Tongue (tissue), 2 donors: ENCODE measurements around the gene AMIGO3. TPM values are rescaled to one million over a fixed set of nuclear protein-coding genes. Genes with fewer than 3 reads are reported as not detected.

Source experiments
- DNase-seq: peaks from one replicate; pipeline ENCODE4 v3.0.0-alpha.2; 2015
- total RNA-seq: library from RNA; depleted of rRNA; stranded (reverse); fragments of >200 nt; gene quantifications from one replicate; pipeline ENCODE4 v1.2.3, GENCODE V29; 2014

The AMIGO3 gene
- total RNA-seq, 1 donor from 2014 or later = 2.8 TPM

DNA sequence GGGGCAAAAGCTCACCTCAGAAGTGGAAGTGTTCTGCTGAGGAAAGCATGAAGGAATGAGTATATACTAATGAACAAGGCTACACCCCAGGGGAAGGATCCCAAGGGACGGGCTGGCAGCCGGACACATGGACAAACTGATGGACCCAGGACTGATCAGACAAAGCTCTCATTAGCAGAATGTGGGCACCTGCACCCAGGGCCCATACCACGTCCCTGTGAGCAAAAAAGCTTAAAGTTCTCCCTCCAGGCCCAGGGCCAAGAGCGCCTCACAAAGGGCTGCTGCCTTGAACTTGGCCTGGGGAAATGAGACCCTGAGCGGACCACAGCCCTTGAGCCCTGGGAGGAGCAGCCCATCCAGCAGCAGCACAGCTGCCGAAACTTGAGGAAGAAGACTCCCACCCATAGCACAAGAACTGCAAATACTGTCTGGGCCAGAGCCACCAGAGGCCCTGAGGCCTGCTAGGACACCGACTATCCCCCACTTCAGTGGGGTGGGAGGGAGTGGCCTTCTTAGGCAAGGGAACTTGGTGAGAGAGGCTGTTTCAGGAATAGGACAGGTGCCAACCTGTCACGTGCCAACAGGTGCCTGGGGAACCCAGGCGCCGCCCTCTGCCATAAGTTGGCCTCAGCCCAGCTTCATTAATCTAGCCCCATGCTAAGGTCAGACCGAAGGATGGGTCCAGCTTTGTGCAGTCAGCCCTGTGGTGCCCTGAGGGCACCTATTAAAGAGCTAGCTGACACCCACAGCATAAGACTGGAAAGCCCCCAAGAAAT, 6.6 kb upstream of the AMIGO3 start:
- no peak for DNase-seq

DNA sequence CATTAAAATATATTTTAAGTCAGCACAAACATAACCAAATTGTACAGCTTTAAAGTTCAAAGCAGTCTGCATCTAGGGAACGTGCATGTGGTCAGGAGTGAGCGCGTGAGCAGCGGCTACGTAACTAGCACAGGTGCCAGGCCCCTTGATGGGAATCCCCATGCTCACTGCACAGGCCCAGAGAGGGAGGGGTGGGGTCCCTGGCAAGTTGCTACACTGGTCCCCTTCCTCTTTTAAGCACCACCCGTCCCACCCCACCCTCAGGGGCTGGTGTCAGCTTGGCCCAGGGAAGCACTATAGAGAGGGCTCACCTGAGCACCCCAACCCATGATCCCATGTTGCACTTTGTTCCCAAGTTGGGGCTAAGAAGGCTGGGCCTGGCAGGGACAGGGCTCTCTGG, 5.1 kb upstream of the AMIGO3 start:
- no peak for DNase-seq

DNA sequence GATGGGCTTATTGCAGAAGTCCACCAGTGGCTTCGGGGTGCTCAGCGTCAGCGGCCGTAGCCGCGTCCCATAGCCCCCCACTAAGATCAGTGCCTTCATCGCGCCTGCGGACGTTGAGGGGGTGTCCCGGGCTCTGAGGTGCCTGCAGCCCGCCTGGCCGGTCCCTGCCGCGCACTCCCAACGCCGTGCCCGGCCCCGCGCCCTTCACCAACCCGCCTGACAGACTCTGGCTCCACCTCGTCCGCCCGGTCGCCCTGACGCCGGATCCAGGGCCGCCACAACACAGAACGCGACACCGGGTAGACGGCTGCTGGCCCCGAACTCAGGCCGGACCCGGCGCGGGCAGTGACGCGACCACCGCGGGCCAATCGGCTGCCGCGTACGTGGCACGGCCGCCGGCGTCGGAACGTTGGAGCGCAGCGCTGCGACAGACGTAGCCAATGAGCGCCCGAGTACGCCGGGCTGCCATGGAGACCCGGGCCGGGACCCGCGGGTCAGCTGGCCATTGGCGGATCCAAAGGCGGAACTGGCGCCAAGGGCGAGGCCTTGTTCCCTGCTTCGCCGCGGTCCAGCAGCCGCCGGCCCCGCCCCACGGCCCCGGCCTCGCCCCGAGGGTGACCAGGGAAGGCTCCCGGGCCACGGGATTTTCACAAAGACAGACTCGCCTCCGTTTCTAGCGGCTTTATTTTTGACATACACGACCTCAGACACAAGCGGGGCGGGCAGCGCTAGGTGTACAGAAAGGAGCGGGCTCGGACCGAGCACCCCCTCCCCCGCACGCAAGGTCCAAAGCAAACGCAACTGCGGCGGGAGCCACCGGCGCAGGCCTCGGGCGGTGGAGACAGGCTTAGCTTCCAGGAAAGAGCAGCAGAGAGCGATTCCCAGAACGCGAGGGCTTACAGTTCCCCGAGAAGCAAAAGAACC, 4.4 kb upstream of the AMIGO3 start, which contains the start of gene GMPPB:
Gene GMPPB (minus strand): TSS at position 324 of the 924 bp plus-strand sequence. CDS start 225 bp downstream, at position 99.
- peak; percentile 98 for DNase-seq

DNA sequence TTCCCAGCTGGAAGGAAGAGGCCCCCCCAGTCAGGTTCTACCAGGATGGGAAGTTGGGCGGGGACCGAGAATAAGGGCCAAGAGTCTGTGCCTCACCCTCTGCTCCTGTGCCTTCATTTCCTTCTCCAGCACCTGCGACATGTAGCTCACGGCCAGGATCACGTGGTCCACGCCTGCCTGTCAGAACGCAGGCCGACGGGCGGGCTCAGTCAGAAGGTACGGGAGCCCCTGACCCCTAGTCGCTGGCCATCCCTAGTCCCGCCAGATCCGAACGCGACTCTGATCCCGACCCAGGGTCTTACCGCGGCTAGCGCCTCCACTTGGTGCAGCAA, 3.8 kb upstream of the AMIGO3 start:
- peak; percentile 50 for DNase-seq

DNA sequence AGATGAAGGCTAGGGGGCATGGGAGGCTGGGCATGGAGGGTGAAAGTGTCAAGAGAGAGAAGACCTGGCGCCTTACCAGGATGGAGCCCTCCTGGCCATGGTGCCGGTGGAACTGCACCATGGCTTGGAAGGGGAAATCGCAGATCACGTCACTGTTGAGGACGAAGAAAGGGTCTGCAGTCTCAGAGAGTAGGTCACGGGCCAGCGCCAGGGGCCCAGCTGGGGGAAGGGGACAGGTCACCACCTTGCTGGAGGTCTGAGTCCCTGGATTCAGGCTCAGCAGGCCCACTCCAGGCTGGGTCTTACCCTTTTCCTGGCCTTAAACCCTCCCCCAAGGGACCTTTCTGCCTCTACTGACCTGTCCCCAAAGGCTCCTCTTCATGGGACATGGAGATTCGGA, 3.4 kb upstream of the AMIGO3 start:
- no peak for DNase-seq

DNA sequence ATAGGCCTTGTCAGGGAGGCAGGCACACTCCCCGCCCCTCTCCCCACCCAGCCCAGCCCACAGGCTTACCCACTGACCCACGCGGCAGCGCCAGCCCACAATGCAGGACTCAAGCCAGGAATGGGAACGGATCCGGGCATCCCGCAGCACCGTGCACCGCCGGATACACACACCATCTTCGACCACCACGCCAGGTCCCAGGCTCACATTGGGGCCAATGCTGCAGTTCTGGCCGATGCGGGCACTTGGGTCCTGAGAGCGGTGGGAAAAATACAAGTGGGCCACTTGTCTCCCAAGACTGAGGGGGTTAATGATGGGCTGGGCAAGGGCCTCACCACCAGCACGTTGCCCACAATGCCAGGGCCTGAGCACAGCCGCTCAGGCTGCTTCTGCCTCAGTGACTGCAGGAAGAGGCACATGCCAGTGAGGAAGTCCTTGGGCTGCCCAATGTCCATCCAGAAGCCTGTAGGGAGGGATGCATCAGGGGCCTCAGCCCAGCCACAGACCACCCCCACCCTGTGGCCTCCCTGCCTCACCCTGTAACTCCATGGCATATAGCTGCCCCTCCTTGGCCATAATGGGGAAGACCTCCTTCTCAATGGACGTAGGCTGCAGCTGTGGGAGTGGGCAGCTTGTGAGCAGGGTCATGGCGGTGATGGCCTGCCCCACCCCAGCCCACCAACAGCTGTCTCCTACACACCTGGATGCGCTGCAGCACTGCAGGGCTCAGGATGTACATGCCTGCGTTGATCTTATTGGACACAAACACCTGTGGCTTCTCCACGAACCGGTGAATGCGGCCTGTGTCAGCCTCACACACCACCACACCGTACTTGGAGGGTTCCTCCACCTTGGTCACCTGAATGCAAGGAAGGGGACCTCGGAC, 2.7 kb upstream of the AMIGO3 start:
- no peak for DNase-seq

DNA sequence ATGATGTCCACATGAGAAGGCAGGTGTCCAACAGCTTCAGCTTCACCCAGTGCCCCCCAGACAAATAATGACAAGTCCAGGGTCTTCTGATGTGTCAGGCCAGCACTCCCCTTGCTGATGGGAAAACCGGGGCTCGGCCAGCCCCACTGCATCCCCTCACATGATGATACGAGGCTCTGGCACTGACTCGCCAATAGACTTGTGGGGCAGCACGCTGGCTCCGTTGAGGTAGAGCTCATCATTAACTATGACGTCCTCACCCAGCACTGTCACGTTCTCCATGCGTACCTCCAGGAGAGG, 2.1 kb upstream of the AMIGO3 start:
- DNase-seq = no peak

DNA sequence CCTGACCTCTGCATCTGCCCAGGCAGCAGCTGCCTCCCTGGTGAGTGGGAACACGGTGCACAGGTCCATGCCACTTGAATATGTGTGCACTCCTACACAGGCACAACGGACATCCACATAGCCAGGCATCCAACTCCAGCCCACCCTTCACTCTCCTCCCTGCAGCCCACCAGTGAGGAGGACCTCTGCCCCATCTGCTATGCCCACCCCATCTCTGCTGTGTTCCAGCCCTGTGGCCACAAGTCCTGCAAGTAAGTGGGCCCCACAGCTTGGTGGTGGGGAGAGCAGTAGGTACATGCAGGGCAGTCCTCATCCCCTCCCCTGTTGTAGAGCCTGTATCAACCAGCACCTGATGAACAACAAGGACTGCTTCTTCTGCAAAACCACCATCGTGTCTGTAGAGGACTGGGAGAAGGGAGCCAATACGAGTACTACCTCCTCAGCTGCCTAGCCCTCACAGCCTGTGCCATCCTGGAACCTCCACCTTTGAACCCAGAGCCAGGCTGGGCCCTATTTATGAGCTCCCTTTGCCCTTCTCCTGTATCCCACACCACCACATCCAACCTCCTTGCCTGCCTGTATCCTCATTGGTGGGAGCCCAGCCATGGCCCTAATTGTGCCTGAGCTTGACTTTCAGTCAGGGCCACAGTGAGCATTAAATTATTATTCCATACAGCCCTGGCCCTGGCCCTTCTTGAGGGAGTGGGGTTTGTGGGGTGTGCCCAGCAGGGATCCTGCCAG, 1.5 kb upstream of the AMIGO3 start:
- no peak for DNase-seq

DNA sequence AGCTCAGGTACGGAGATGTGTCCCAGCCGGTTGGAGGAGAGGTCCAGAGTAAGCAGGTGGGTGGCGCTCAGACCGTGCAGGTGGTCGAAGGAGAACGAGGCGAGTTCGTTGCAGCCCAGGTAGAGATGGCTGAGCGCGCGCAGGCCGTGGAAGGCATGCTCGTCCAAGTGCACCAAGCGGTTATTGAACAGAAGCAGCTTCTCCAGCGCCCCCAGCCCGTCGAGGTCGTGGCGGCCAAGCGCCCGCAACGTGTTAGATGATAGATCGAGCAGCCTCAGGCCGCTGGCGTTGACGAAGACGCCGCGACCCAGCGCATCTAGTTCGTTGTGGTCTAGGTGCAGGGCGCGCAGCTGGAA, 648 bp downstream of the AMIGO3 start:
- DNase-seq = peak; percentile 23

DNA sequence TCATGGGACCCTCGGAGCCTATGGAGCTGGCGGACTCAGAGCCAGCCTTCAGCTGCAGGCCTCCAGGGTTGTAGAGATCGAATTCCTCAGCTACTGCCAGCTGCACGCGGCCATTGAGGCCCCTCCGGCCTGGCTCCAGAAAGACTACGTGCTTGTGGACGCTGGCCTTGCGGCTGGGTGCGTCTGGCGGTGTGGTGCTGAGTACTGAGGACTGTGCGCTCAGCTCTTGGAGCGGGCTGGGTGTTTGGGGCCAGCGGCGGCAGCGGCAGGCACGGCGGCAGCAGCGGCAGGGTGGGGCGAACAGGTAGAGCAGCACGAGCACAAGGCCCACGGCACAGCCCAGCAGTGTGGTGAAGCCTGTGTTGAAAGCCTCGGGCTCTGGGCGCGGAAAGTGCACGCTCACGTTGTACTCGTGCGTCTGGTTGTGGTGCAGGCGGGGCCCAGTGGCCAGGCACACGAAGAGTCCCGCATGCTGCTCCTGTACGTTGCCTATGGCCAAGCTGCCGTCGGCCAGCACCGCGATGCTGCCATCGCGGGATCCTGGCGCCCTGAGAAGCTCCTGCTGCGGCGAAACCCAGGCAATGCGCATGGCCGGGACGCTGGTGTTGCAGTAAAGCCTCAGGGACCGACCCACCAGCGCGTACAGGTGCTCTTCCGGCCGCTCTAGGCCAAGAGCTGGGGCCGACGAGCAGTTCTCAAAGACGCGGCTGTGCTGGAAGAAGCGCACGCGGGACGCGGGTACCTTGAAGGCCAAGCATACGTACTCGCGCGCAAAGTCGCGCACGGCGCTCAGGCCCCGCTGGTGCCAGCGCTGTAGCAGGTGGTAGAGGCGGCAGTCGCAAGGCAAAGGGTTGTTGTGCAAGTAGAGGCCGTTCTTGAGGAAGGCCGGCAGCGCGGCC, 1.3 kb downstream of the AMIGO3 start:
- DNase-seq = peak; percentile 63

DNA sequence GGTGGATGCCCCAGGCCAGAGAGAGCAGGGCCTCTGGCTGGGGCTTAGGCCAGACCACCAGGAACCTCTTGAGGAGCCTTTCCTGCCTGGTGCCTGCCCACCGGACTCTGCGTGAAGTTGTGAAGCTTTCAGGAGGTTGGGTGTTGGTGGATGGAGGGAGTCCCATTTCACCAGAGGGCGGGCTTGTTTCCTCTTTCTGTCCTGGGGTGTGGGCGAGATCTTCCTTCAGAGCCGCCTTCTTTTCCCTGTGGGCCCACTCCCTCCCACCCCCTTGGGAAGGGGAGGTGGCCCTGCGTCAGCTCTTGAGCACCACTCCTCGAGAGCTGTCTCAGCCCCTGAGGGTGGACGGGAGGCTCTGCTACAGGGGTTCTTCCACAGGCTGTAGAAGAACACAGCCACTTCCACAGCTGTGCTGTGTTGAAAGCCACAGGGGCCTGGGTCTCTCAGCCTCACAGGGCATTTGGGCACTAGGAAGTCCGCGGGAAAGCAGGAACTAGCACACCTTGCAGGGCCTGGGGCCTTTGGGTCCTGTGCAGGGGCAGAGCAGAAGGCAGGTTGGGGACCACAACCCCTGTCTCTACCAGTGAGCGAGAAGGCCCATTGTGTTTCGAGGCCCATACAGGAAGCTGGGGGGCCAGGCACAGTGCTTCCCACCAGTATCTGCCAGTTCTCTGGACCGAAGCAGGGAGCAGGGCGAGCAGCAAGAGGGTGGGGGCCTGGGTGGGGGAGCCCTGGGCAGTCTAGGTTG, 2.1 kb downstream of the AMIGO3 start:
- no peak for DNase-seq

DNA sequence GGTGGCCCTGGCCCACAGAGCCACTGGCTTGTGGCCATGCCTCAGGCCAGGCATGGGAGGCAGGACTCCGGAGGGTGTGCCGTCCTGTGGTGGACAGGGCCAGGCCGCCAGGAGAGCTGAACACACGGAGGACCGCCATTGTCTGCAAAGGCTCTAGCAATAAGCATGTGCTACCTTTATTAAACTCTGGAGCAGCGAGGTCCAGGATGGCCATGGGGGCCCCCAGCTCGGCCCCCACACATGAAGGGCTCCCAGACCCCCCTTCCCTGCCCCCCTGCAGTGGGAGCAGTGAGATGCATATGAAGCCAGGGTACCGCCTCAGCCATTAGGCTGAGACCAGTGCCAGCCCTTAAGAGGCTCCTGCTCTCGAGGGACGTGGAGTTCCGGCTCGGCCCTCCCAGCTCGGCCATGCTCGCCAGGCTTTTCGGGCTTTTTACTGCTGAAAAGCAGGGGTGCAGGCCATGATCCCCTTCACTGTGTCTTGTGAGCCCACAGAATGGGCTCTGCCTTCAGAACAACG, 2.7 kb downstream of the AMIGO3 start:
- no peak for DNase-seq

DNA sequence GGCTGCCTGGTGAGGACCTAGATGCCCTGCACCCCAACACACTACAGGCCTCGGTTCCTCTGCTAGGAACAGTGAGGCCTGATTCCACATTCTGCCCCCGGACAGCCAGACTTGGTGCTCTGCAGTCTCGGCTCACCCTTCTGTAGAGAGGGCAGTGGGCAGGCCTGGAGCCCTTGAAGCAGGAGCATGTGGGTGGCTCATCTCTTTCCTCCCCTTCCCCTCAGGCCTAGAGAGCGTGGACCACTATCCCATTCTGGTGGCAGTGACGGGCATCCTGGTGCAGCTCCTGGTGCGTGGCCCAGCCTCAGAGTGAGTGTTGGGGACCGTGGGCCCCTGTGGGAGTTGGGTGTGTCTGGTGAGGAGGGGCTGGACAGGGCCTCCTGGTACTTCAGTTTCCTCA, 3.3 kb downstream of the AMIGO3 start:
- no peak for DNase-seq

DNA sequence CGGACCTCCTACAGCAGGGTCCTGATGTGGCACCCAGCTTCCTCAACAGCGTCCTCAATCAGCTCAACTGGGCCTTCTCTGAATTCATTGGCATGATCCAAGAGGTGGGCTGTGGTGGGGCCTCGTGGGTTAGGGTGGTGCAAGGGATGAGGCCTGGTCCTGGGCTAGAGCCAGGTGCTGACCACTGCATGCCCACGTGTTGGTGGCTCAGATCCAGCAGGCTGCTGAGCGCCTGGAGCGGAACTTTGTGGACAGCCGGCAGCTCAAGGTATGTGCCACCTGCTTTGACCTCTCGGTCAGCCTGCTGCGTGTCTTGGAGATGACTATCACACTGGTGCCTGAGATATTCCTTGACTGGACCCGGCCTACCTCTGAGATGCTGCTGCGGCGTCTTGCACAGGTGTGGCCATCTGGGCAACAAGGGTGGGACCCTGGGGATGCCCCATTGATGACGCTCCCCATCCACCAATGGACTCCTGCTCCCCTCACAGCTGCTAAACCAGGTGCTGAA, 3.8 kb downstream of the AMIGO3 start:
- DNase-seq = no peak

DNA sequence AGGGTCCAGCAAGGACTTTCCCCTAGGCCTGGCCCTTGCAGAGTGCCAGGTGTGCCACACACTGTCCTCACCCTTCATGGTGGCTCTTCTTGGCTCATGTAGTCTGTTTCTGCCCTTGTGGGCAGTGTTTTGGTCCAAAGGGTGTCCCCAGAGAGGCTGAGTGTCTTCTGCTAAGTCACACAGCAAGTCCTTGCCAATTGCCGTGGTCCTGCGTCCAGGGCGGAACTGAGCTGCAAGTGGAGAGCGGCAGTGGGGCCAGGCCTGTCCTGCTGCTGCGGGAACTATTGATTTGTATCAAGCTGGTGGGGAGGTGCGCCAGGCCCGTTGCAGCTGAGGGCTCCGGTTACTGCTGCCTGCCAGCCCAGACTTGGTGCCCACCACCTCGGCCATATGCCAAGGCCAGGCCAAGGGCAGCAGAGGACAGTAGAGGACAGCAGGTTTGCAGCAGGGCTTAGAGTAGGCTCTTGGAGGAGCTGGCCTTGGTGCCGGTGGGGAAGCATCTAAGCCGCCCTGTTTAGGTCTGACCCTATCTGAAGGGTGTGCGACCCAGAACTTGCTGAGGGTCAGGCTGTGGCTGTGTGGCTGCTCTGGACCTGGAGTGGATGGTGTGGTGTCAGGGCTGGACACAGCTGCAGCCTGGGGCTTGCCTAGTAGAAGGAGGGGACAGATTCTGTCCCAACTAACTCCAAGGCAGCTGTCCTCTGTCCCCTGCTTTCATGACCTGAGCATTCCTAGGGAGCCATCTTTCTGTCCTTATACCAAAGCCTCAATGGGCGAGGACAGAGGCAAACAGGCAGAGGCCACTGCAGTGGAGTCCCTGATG, 4.5 kb downstream of the AMIGO3 start:
- no peak for DNase-seq

DNA sequence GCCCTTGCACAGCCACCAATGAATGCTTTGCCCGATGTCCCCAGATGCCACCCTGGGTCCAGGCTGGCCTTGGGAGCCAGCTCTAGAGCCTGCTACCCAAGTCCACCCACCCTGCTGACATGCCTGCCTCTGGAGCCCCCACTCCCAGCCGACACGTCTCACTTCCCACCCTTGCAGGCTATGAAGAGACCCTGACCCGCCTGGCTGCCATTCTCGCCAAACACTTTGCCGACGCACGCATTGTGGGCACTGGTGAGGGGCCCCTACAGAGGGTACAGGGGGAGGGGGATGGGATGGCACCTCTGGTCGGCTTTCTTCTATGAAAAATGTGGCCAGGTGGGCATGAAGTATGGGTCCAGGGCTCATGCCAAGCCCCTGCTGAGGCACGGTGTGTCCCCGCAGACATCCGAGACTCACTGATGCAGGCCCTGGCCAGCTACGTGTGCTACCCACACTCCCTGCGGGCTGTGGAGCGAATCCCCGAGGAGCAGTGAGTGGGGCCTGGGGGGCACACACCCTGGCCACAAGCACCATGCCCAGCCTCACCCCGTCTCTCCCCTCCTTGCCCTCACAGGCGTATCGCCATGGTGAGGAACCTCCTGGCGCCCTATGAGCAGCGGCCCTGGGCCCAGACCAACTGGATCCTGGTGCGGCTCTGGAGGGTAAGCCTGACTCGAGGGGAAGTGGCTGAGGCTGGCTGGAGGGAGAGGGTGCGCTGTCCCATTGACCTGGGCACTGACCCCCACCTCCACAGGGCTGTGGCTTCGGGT, 6.0 kb downstream of the AMIGO3 start:
- DNase-seq = no peak

DNA sequence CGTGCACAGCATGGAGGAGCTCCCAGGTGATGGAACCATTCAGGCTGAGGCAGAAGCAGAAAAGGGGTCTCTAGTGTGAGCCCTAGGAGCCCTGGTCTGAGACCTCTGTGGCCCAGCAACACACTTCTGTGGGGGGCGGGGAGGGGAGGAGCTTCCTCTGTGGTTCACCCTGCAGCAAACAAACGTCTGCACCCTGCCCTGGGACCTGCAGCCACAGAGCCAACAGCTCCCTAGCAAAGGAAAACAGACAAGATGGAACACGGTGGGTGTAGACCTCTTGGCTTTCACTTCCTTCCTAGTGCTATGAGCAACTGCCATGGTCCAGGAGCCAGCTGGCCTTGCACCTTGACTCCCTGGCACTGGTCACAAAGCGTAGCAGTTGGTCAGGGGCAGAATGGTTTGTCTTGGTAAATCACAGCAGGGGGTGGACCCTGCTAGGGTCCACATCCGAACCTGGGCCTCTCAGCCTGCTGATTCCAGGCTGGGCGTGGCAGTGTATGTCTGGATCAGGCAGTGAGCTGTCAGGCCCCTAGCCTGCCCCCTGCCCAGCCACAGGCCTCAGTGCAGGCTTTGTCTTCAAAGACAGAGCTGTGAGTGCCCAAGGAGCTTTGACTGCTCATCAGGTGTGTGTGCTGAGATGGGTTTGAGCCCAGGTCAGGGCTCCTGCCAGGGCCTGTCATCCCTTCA, 6.7 kb downstream of the AMIGO3 start:
- DNase-seq = no peak
